ENCODE results near the gene MAP3K19.

Gene MAP3K19

GRCh38 chr2:134918526-134919340, 128.5 kb downstream of the MAP3K19 start, which contains the start of gene CCNT2:
CCNT2 (plus strand) TSS chr2:134918822; CDS start chr2:134918855, 33 bp downstream.
- Histone ChIP-seq H3K23ac (ENCODE audit: low read length in 2 of 2) (peak within 1 kb of the TSS; percentile 46 to 64), H2AFZ (ENCODE audit: low read depth, low read length) (peak within 1 kb of the TSS; percentile 91), H4K91ac (ENCODE audit: low read length) (peak within 1 kb of the TSS; percentile 97), H3K27me3 (ENCODE audit: control insufficient read depth in 1 of 2, insufficient read depth in 1 of 2, low read length in 2 of 2) (no peaks in the 10 kb centered on the region), H3K14ac (ENCODE audit: low read length in 2 of 2) (peak within 1 kb of the TSS in 1 of 2 experiments; percentile 100), H3K4me1 (ENCODE audit: control insufficient read depth, insufficient read depth, low read depth, low read length) (peaks cover 3% of the 10 kb centered on the region), H3K9me3 (ENCODE audit: control insufficient read depth, low read length) (no peaks in the 10 kb centered on the region), H2AK5ac (ENCODE audit: low read length, severe bottlenecking) (peak within 1 kb of the TSS; percentile 93), H3K36me3 (ENCODE audit: control insufficient read depth in 1 of 2, insufficient read depth in 2 of 2, low read depth in 1 of 2, low read length in 2 of 2) (peaks cover 0 to 5% of the 10 kb centered on the region in 2 experiments), H3K79me1 (replicated peaks; ENCODE audit: low read length, poor library complexity, severe bottlenecking) (peaks cover 2% of the 10 kb centered on the region), H3K18ac (ENCODE audit: low read depth in 1 of 2, low read length in 2 of 2) (peak within 1 kb of the TSS; percentile 98), H3K9ac (ENCODE audit: low read length) (peak within 1 kb of the TSS; percentile 100), H2BK120ac (ENCODE audit: low read depth, low read length) (peak within 1 kb of the TSS; percentile 74), H3K4me2 (ENCODE audit: low read length, poor library complexity, severe bottlenecking) (peak within 1 kb of the TSS; percentile 68), H2BK5ac (ENCODE audit: low read depth, low read length, poor library complexity, severe bottlenecking) (peak within 1 kb of the TSS; percentile 92), H2BK15ac (ENCODE audit: low read depth, poor library complexity, severe bottlenecking) (peak within 1 kb of the TSS; percentile 80), H3K27ac (ENCODE audit: low read length, poor library complexity, severe bottlenecking) (peak within 1 kb of the TSS; percentile 100), H3K4me3 (ENCODE audit: insufficient read depth in 1 of 2, low read depth in 1 of 2, low read length in 2 of 2) (peak within 1 kb of the TSS; percentile 90 to 96), H2BK12ac (ENCODE audit: low read length in 2 of 2) (peak within 1 kb of the TSS; percentile 46 to 63), H3K4ac (ENCODE audit: low read depth in 1 of 2, low read length in 2 of 2) (peak within 1 kb of the TSS; percentile 96 to 100), H4K8ac (ENCODE audit: low read length) (peak within 1 kb of the TSS; percentile 98)
- DNase-seq: peak; percentile 99
- WGBS: under 1% methylated on average over 75 of the region's 83 CpGs

GRCh38 chr2:134917888-134918525, 129.2 kb downstream of the MAP3K19 start:
- under 1% methylated on average over 25 of the region's 38 CpGs for WGBS
- no peaks in the 10 kb centered on the region for H3K36me3 ChIP-seq (ENCODE audit: control insufficient read depth in 1 of 2, insufficient read depth in 2 of 2, low read depth in 1 of 2, low read length in 2 of 2)
- peak overlapping the region; percentile 94 for H3K9ac ChIP-seq (ENCODE audit: low read length)
- peak overlapping the region; percentile 86 for H3K27ac ChIP-seq (ENCODE audit: low read length, poor library complexity, severe bottlenecking)
- H4K8ac ChIP-seq (ENCODE audit: low read length): peak overlapping the region; percentile 30
- H2BK120ac ChIP-seq (ENCODE audit: low read depth, low read length): no peak overlapping the region
- H3K4me1 ChIP-seq (ENCODE audit: control insufficient read depth, insufficient read depth, low read depth, low read length): peaks cover 3% of the 10 kb centered on the region
- H3K23ac ChIP-seq (ENCODE audit: low read length in 2 of 2): peak overlapping the region in 1 of 2 experiments; percentile 29
- H2BK5ac ChIP-seq (ENCODE audit: low read depth, low read length, poor library complexity, severe bottlenecking): peak overlapping the region; percentile 77
- no peak overlapping the region for H4K91ac ChIP-seq (ENCODE audit: low read length)
- H3K27me3 ChIP-seq (ENCODE audit: control insufficient read depth in 1 of 2, insufficient read depth in 1 of 2, low read length in 2 of 2): no peaks in the 10 kb centered on the region
- H3K9me3 ChIP-seq (ENCODE audit: control insufficient read depth, low read length): no peaks in the 10 kb centered on the region
- no peak overlapping the region for H2AFZ ChIP-seq (ENCODE audit: low read depth, low read length)
- H3K79me1 ChIP-seq (replicated peaks; ENCODE audit: low read length, poor library complexity, severe bottlenecking): peaks cover 2% of the 10 kb centered on the region
- no peak overlapping the region for H2AK5ac ChIP-seq (ENCODE audit: low read length, severe bottlenecking)
- H3K14ac ChIP-seq (ENCODE audit: low read length in 2 of 2): no peak overlapping the region
- DNase-seq: peak; percentile 96
- peak overlapping the region; percentile 68 for H3K4me2 ChIP-seq (ENCODE audit: low read length, poor library complexity, severe bottlenecking)
- peak overlapping the region; percentile 6 to 95 for H3K18ac ChIP-seq (ENCODE audit: low read depth in 1 of 2, low read length in 2 of 2)
- H3K4ac ChIP-seq (ENCODE audit: low read depth in 1 of 2, low read length in 2 of 2): peak overlapping the region in 1 of 2 experiments; percentile 58
- no peak overlapping the region for H2BK15ac ChIP-seq (ENCODE audit: low read depth, poor library complexity, severe bottlenecking)
- H3K4me3 ChIP-seq (ENCODE audit: insufficient read depth in 1 of 2, low read depth in 1 of 2, low read length in 2 of 2): peak overlapping the region; percentile 90 to 96
- peak overlapping the region in 1 of 2 experiments; percentile 18 for H2BK12ac ChIP-seq (ENCODE audit: low read length in 2 of 2)

GRCh38 chr2:134917360-134917865, 129.8 kb downstream of the MAP3K19 start:
- H3K27me3 ChIP-seq (ENCODE audit: control insufficient read depth in 1 of 2, insufficient read depth in 1 of 2, low read length in 2 of 2): no peaks in the 10 kb centered on the region
- peak overlapping the region; percentile 86 for H3K27ac ChIP-seq (ENCODE audit: low read length, poor library complexity, severe bottlenecking)
- peak overlapping the region; percentile 94 for H3K9ac ChIP-seq (ENCODE audit: low read length)
- no peak overlapping the region for H2AK5ac ChIP-seq (ENCODE audit: low read length, severe bottlenecking)
- H2BK12ac ChIP-seq (ENCODE audit: low read length in 2 of 2): no peak overlapping the region
- 44% methylated on average over 16 of the region's 16 CpGs for WGBS
- peaks cover 3% of the 10 kb centered on the region for H3K4me1 ChIP-seq (ENCODE audit: control insufficient read depth, insufficient read depth, low read depth, low read length)
- H3K14ac ChIP-seq (ENCODE audit: low read length in 2 of 2): no peak overlapping the region
- no peaks in the 10 kb centered on the region for H3K9me3 ChIP-seq (ENCODE audit: control insufficient read depth, low read length)
- H3K23ac ChIP-seq (ENCODE audit: low read length in 2 of 2): no peak overlapping the region
- H4K8ac ChIP-seq (ENCODE audit: low read length): peak overlapping the region; percentile 52
- H2BK120ac ChIP-seq (ENCODE audit: low read depth, low read length): no peak overlapping the region
- no peak for DNase-seq
- H2BK5ac ChIP-seq (ENCODE audit: low read depth, low read length, poor library complexity, severe bottlenecking): no peak overlapping the region
- no peak overlapping the region for H2BK15ac ChIP-seq (ENCODE audit: low read depth, poor library complexity, severe bottlenecking)
- H3K4ac ChIP-seq (ENCODE audit: low read depth in 1 of 2, low read length in 2 of 2): peak overlapping the region in 1 of 2 experiments; percentile 79
- no peaks in the 10 kb centered on the region for H3K36me3 ChIP-seq (ENCODE audit: control insufficient read depth in 1 of 2, insufficient read depth in 2 of 2, low read depth in 1 of 2, low read length in 2 of 2)
- H4K91ac ChIP-seq (ENCODE audit: low read length): no peak overlapping the region
- peaks cover 2% of the 10 kb centered on the region for H3K79me1 ChIP-seq (replicated peaks; ENCODE audit: low read length, poor library complexity, severe bottlenecking)
- H3K4me3 ChIP-seq (ENCODE audit: insufficient read depth in 1 of 2, low read depth in 1 of 2, low read length in 2 of 2): peak overlapping the region; percentile 37 to 90
- H2AFZ ChIP-seq (ENCODE audit: low read depth, low read length): no peak overlapping the region
- peak overlapping the region; percentile 68 for H3K4me2 ChIP-seq (ENCODE audit: low read length, poor library complexity, severe bottlenecking)
- peak overlapping the region in 1 of 2 experiments; percentile 6 for H3K18ac ChIP-seq (ENCODE audit: low read depth in 1 of 2, low read length in 2 of 2)
